Skin of body (tissue), 2 donors: ENCODE measurements around the gene ZER1. TPM values are rescaled to one million over a fixed set of nuclear protein-coding genes. Genes with fewer than 3 reads are reported as not detected.

Experiments used
- DNase-seq: peaks from one replicate; lab custom pipeline; 2025; lab: John Stamatoyannopoulos, UW
- total RNA-seq: library from RNA; depleted of rRNA; stranded (reverse); fragments of >200 nt; gene quantifications from one replicate; pipeline ENCODE4 v1.2.3, GENCODE V29; 2014

The ZER1 gene
- total RNA-seq, 1 donor from 2014 or later: 18.1 TPM

- no peak for DNase-seq
Measured at GRCh38 chr9:128742401-128742800, 29.3 kb downstream of the ZER1 start.

DNA sequence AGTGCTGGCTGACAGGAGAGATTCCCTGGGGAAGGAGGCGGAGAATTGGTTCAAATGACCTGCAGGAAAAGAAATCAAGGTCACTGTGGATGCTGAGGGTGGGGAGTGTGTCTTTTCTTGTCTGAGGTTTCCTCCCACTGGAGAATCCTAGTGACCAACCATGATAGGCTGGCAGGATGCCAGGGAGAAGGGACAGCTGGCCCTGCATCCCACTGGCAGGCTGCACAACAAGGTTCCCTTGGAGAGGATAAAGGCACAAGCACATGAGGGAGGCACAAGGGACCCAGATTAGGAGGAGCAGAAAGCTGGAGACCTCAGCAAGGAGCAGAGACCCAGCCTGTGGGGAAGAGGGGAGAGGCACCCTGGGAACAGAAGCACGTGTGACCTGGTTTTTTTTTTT lies 36.4 kb downstream of the ZER1 start:
- DNase-seq: no peak

GRCh38 chr9:128733256-128733655 lies 38.5 kb downstream of the ZER1 start:
- DNase-seq: no peak

GRCh38 chr9:128732576-128732975 lies 39.2 kb downstream of the ZER1 start:
- no peak for DNase-seq

DNA sequence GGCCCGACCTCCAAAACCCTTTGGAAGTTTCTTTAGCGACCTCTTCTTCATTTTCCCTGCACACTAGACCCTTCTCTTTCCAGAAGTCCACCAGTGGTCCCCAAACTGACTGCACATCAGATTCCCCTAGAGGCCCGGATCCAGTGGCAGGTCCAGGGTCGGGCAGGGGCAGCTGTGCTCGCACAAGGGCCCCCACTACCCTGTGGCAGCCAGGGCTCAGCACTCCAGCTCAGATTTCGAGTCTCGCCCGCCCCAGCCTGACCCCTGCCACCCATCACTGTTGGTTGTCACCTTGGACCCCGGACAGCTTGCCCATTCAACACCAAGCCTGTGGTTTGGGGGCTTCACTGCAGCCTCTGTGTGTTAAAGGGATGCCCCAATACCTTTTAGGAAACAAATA lies 40.0 kb downstream of the ZER1 start:
- DNase-seq: no peak

DNA sequence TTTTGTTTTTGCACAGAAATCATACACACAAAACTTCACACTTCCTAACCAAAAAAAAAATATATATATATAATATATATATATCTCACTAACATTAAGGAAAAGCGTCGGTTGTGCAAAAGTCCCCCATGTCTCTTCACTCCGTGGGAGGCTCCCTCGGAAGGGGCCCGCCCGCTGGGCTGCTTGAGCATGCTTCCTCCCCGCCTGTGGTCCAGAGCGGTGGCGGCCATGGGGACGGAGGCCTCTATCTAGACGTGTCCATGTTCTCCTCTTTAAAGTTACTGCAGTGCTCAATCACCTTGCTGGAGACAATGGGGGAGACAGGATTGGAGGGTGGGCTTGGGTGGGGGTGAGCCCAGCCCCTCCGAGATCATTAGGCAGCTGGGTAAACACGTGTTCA lies 40.6 kb downstream of the ZER1 start:
- no peak for DNase-seq

GRCh38 chr9:128729766-128730517 lies 41.8 kb downstream of the ZER1 start:
- no peak for DNase-seq

- DNase-seq: no peak
Measured at GRCh38 chr9:128729302-128729701, 42.4 kb downstream of the ZER1 start.

DNA sequence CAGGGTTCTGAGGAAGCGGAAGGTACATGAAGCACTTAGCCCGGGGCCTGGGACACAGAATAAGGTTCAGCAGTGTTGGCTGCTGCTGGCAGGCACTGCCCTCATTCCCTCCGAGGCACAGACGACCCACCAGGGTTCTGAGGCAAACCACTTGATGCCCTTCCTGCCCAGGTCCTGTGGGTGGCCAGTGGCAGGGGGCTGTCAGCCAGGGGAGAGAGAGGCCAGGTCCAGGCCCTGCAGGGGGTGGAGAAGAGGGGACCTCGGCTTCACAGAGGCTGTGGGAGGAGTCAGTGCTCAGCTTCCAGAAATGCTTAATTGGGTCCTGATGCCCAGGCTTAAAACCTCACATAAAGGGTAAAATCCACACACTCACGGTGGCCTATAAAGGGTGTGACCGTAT lies 43.4 kb downstream of the ZER1 start:
- no peak for DNase-seq

GRCh38 chr9:128727640-128728248 lies 44.0 kb downstream of the ZER1 start:
- no peak for DNase-seq

DNA sequence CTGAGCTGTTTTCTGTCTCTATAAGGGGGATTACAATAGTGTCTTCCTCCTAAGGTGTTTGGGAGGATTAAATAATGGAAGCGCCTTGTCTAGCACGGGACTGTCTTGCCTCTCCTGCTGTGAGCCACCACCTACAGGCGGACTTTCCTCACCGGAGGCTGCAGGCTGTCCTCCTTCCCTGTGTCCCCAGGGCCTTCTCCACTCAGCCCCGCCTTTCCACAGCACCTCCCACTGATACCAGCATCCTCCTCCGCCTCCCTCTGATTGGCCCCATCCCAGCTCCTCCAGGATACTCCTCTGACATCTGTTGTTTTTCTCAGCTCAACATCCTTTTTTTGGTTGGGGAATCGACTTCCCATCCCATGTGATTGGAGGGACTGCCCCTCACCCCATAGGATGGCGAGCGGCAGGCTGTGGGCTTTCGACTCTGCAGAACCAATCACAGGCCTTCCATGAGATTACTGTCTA lies 46.9 kb downstream of the ZER1 start:
- no peak for DNase-seq

GRCh38 chr9:128723866-128724743 lies 47.6 kb downstream of the ZER1 start, which contains the start of gene ZDHHC12:
Gene ZDHHC12 (minus strand): TSS chr9:128724127. CDS start chr9:128724093, 34 bp downstream.
- peak; percentile 67 for DNase-seq

DNA sequence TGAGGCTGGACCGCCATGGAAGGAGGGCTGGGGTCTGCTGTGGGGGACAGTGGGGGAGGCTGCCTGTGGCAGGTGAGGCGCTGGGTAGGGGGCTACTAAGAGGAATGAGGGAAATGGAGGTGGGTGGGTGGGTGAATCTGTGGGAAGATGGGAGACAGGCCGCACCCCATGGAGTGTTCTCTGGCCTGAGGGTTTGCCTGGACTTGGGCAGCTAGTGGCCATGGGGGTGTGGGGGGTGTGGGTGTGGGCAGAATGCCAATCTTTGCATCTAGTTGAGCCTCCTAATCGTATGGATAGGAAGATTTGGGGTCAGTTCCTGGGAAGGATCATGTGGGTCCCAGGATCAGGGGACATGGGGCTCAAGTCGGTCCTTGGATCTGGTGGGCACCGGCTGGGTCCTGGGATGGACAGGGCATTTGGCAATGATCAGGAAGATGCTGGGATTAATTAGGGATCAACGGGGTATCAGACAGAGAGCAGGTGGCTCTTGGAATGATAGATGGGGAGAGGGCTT lies 48.3 kb downstream of the ZER1 start:
- DNase-seq: no peak

DNA sequence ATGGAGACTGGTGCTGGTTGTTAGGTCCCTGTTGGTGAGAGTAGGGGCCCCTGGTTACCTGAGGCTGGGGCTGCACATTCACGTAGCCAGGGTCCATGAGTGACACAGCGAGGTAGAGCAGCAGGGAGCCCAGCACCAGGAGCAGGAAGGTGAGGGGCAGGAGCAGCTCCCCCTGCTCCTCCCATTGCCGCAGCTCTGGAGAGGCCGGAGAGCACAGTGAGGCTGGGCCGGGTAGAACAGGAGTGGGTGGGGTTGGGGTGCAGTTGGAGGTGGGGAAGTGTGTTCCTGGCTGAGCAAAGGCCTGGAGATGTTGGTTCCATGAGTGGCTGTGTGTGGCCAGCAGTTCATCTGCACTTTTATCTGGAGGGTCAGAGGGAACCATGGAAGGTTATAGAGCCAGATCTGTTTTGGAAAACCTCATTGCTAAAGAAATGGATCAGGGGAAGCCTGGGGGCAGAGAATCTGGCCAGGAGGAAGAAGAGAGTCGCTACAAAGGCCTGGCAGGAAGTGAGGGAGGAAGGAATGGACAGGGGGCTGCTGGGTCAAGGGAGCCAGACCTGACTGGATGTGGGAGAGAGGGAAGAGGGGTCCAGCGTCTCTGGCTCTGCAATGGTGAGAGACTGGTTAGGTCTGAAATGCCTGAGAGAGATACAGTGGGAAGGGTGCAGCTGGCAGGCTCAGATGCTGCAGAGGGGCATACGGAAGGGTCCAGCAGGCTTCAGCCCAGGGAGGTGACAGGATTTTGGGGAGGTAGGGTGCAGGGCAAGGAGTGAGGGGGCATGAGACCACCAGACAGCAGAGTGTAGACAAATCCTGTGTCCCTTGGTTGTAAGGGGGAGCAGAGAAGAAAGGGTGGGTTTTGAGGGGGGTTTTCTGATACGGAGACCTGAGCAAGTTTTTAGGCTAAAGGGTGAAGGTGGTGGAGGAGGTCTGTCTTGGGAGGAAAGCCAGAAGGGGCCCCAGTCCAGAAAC lies 49.1 kb downstream of the ZER1 start:
- no peak for DNase-seq

- no peak for DNase-seq
Measured at GRCh38 chr9:128721487-128722010, 50.2 kb downstream of the ZER1 start.

- DNase-seq: no peak
Measured at GRCh38 chr9:128720841-128721486, 50.8 kb downstream of the ZER1 start.

- no peak for DNase-seq
Measured at GRCh38 chr9:128719919-128720605, 51.7 kb downstream of the ZER1 start.

GRCh38 chr9:128718475-128718874 lies 53.3 kb downstream of the ZER1 start:
- DNase-seq: no peak

GRCh38 chr9:128718047-128718446 lies 53.7 kb downstream of the ZER1 start:
- DNase-seq: no peak
